HuH-7.5 (cell line): Measurements from ENCODE around the gene PGP.

Experiments
- DNase-seq: peaks from one replicate; pipeline ENCODE4 v3.0.0; 2011; ENCODE audit warnings: low spot score

PGP gene

GRCh38 chr16:2237493-2238149 lies 23.0 kb upstream of the PGP start:
- no peak for DNase-seq

DNA sequence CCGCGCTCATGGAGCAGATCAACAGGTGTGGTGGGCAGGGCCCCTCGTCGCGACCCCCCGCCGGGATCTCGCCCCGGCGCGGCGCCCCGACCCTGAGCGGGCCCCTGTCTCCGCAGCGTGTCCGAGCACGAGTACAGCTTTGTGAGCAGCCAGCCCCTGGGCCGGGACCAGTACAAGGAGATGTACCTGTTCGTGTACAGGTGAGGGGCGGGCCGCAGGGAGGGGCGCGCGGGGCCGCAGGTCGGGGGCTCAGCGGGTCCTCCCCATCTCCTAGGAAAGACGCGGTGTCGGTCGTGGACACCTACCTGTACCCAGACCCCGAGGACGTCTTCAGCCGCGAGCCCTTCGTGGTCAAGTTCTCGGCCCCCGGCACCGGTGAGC lies 22.5 kb upstream of the PGP start:
- no peak for DNase-seq

- DNase-seq, result no peak
Observed at GRCh38 chr16:2236337-2237101, 21.9 kb upstream of the PGP start, which contains the start of gene DNASE1L2. Gene DNASE1L2, plus strand, starts transcription at chr16:2236444. Its CDS starts 373 bp downstream, at chr16:2236817.

- no peak for DNase-seq
Observed at GRCh38 chr16:2235695-2236336, 21.2 kb upstream of the PGP start.

DNA sequence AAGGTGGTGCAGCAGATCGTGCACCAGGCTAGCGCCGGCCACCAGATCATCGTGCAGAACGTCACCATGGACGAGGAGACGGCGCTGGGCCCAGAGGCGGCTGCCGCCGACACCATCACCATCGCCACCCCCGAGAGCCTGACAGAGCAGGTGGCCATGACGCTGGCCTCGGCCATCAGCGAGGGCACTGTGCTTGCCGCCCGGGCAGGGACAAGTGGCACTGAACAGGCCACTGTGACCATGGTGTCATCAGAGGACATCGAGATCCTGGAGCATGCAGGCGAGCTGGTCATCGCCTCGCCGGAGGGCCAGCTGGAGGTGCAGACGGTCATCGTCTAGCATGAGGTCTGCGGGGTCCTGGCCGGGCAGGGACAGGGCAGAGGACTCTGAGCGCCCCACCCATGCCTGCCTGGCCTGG lies 20.6 kb upstream of the PGP start:
- DNase-seq, result no peak

DNA sequence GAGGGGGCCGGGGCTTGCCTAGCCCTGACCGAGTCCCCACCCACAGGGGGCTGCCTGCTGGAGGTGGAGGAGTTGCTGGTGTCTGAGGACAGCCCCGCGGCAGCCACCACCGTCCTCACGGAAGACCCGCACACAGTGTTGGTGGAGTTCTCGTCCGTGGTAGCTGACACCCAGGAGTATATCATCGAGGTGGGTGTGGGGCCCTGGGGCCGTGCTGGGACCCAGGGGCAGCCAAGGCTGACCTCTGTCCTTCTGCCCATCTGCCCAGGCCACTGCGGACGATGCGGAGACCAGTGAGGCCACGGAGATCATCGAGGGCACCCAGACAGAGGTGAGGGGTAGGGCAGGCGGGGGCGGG lies 20.2 kb upstream of the PGP start:
- no peak for DNase-seq

GRCh38 chr16:2233872-2234812 lies 19.5 kb upstream of the PGP start:
- no peak for DNase-seq

GRCh38 chr16:2233046-2233775 lies 18.6 kb upstream of the PGP start:
- DNase-seq, result no peak

DNA sequence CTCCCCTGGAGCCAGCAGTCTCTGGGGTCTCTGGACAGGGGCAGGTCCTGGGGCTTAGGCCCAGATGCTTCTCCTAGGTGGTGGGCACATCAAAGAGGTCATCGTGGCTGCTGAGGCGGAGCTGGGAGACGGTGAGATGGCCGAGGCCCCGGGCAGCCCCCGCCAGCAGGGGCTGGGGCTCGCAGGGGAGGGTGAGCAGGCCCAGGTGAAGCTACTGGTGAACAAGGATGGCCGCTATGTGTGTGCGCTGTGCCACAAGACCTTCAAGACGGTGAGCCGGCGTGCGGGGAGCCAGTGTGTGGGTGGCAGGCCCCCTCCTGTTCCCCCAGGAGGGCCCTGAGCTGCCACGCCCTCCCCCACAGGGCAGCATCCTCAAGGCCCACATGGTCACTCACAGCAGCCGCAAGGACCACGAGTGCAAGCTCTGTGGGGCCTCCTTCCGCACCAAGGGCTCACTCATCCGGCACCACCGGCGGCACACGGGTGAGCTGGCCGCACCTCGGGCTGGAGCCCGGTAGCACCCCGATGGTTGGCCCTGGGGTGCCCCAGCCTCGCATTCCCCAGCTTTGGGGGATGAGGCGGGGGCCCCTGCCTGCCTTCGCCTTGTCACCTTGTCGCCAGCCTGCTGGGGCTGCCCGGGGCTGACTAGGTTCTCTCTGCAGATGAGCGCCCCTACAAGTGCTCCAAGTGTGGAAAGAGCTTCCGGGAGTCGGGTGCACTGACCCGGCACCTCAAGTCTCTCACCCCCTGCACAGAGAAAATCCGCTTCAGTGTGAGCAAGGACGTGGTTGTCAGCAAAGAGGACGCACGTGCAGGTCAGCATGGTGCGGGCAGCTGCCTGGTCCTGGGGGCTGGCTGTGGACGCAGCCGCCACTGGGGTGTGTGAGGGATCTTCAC lies 17.7 kb upstream of the PGP start:
- DNase-seq, result no peak

GRCh38 chr16:2231016-2231931 lies 16.6 kb upstream of the PGP start:
- DNase-seq, result no peak

DNA sequence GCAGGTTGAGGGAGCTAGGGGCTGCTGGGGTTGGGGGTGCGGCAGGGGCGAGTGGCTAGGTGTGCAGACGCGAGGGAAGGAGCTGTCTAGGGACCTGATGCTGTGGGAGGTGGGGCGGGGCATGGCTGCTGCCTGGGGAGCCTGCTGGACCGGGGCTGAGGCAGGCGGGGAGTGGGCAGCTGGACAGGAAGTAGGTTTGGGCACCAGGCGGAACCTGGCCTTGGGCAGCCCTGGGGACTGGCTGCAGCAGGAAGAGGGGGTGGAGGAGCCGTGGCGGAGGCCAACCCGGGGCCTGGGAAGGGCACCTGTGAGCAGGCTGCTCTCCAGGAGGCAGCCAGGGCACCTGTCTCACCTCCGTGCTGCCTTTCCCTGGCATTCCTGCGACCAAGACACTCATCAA lies 15.7 kb upstream of the PGP start:
- DNase-seq, result no peak

DNA sequence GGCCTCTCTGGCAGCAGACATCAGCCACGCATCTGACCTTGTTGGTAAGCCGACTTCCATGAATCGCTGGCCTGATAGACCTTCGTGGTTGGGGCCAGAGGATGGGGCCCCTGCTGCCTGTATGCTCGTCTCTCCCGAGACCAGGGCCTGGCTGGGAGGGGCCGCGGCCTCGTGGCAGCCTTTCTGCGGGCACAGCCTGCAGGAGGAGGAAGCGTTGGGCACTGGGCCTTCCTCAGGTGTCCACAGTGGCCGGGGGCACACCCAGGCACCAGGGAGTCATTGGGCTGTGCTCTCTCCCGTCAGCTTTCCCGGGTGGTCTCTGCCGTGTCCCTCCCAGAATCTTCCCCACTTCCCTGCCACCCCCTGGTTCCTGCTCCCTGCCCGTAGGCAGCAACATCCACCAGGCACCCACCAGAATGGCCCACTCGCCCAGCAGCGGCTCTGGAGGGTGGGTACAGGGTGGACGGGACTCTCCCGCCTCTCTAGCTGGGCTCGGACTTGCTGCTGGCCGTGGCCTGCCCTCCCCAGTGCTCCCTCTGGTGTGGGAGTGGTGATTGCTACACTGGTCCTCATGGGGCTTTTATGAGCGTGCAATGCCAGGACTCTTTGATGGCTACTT lies 15.1 kb upstream of the PGP start:
- no peak for DNase-seq

- no peak for DNase-seq
Observed at GRCh38 chr16:2229091-2229490, 14.5 kb upstream of the PGP start.

GRCh38 chr16:2228161-2228824 lies 13.7 kb upstream of the PGP start:
- DNase-seq, result no peak

- DNase-seq, result no peak
Observed at GRCh38 chr16:2226918-2227317, 12.3 kb upstream of the PGP start.

- no peak for DNase-seq
Observed at GRCh38 chr16:2226245-2226793, 11.7 kb upstream of the PGP start.

DNA sequence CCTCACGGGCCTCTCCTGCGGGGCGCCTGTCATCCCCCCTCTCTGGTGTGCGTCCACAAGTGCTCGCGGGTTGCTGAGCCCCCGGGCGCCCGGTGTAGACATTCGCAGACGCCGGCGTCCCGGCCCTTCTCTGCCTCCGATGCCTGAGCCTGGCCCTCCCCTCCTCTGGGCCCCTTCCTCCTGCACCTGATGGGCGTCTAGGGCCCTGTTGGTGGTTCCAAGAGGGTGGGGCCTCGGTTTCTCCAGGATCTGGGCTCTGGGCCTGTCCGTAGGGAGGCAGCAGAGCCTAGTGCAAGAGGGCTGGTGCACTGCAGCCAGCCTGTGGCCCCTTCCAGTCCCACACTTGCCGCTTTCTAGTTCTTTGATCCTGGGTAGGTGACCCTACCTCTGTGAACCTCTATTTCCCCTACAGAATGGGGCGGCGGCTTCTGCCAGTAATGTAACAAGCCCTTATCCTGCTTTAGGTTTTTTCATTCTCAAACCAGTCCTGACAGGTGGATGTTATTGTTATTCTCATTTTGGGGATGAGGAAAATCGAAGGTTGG lies 9.4 kb upstream of the PGP start:
- peak; percentile 75 for DNase-seq
